Measurements from ENCODE around the gene IDH3B.

The IDH3B gene

DNA sequence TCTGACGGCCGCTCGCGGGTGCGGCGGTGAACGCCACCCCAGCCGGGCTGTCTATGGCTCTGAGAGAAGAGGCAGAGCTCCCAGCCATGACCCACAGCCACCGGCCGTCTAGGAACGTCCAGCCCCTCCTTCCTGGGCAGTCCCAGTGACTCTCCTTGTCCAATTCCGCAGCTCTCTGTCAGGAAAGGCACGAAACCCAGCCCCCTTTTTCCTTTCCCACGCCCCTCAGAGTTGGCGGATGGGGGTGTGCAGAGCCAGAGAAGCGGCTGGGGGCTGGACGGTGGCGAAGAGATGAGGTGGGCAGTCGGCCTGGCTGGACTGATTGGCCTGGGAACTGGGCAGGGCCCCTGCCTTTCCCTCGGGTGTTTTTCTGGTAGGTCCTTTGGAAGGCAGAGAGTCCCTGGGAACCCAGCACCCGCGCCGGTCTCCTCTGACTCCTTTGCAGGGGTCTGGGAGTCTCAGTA lies 30.0 kb upstream of the IDH3B start:
- DNase-seq (ENCODE audit: low spot score) = peak; percentile 46
- in situ Hi-C loops (cut with MboI; ENCODE audit: low sequenced_read_pairs, unreplicated experiment) = no loop called here
- TF ChIP-seq, protein P1, sequence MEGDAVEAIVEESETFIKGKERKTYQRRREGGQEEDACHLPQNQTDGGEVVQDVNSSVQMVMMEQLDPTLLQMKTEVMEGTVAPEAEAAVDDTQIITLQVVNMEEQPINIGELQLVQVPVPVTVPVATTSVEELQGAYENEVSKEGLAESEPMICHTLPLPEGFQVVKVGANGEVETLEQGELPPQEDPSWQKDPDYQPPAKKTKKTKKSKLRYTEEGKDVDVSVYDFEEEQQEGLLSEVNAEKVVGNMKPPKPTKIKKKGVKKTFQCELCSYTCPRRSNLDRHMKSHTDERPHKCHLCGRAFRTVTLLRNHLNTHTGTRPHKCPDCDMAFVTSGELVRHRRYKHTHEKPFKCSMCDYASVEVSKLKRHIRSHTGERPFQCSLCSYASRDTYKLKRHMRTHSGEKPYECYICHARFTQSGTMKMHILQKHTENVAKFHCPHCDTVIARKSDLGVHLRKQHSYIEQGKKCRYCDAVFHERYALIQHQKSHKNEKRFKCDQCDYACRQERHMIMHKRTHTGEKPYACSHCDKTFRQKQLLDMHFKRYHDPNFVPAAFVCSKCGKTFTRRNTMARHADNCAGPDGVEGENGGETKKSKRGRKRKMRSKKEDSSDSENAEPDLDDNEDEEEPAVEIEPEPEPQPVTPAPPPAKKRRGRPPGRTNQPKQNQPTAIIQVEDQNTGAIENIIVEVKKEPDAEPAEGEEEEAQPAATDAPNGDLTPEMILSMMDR (IDR thresholded peaks at IDR 0.05; ENCODE audit: borderline replicate concordance, control extremely low read depth, extremely low read depth, insufficient read depth, missing control alignments) = no peak

DNA sequence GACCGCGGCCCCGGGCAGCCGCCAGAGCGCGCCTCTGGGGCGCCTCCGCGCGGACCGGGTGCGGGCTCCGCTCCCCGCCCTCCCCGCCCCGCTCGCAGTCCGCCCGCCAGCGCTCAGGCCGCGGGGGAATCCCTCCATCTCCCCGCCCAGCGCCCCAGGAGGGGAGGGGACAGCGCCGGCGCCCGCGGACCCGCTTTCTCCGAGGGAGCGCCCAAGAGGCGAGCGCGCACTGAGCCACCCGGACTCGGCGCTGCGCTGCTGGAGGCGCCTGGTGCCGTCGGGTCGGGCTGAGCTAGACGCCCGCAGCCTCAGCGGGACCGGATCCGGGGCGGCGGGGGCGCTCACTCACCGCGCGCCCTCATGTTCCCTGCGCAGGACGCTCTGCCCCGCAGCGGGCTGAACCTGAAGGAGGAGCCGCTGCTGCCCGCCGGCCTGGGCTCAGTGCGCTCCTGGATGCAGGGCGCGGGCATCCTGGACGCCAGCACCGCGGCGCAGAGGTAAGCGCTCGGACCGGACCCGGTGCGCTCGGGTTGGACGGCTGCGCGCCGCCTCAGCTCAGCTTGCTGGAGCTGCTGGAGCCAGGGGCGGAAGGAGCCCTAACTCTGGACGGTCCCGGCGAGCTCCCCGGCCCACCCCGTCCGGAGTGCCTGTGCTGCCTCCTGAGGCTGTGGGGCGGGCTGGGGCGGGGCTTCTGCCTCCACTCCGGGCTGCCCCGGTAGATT lies 29.4 kb upstream of the IDH3B start:
- in situ Hi-C loops (cut with MboI; ENCODE audit: low sequenced_read_pairs, unreplicated experiment) = no loop called here
- TF ChIP-seq, protein P1 (IDR thresholded peaks at IDR 0.05; ENCODE audit: borderline replicate concordance, control extremely low read depth, extremely low read depth, insufficient read depth, missing control alignments) = no peak
- DNase-seq (ENCODE audit: low spot score) = peak; percentile 76

DNA sequence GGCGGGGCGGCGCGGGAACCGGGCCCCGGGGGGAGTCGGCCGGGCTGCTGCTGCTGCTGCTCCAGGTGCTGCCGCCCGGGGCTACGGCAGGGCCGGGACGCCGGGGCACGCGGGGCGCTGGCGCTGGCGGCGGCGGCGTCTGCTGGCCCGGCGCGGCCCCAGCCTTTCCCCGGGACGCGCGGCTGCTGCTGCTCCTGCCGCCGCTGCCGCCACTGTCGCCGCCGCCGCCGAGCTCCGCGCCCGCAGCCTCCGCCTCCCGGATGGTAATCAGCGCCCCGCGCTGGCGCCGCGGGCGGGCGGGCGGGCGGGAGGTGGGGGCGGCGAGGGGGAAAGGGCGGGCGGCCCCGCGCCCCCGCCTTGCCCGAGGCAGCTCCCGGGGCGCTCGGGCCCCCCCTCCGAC lies 28.9 kb upstream of the IDH3B start:
- in situ Hi-C loops (cut with MboI; ENCODE audit: low sequenced_read_pairs, unreplicated experiment) = no loop called here
- TF ChIP-seq, protein P1 (IDR thresholded peaks at IDR 0.05; ENCODE audit: borderline replicate concordance, control extremely low read depth, extremely low read depth, insufficient read depth, missing control alignments) = no peak
- peak; percentile 68 for DNase-seq (ENCODE audit: low spot score)

DNA sequence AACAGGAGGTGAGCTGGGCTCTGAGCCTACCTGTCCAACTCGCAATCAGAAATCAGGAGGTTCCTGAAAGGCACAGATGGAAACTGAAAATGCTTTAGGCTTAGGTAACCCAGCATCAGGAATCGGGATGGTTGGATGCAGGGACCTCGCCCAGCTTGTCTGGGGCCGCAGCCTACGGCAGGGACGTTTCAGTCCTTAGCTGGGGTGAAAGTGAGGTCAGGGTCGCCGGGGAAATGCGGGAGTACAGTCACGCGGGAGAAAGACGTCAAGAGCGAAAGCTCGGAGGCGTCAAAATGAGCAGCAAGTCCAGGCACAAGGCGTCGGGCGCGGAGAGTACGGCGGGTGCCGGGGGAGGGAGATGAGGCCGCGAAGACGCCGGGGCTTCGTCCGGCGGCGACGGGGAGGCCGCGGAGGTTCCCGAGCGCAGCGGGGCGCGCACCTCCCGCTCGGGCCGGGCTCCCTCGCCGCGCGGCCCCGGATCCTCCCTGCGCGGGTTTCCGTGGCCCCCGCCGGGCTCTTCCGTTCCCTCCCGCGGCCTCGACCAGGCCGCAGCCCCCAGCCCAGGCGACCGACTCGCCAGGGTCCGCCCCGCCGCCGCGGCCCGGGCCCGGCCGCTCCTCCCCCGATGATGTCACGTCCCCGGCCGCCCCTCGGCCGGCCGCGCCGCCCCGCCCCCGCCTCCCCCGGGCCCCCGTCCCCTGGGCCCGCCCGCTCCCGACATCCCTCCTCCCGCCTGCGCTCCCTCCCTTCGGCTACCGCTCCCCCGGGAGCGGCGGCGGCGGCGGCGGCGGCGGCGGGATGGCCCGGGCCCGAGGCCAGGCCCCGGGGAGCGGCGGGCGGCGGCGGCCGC lies 28.2 kb upstream of the IDH3B start, which contains the start of gene EBF4:
Gene EBF4, plus strand, starts transcription at position 745 of the 850 bp plus-strand sequence. CDS start 866 bp downstream, outside the sequence.
- in situ Hi-C loops (cut with MboI; ENCODE audit: low sequenced_read_pairs, unreplicated experiment) = no loop called here
- DNase-seq (ENCODE audit: low spot score) = peak; percentile 74
- TF ChIP-seq, protein P1 (IDR thresholded peaks at IDR 0.05; ENCODE audit: borderline replicate concordance, control extremely low read depth, extremely low read depth, insufficient read depth, missing control alignments) = no peak

DNA sequence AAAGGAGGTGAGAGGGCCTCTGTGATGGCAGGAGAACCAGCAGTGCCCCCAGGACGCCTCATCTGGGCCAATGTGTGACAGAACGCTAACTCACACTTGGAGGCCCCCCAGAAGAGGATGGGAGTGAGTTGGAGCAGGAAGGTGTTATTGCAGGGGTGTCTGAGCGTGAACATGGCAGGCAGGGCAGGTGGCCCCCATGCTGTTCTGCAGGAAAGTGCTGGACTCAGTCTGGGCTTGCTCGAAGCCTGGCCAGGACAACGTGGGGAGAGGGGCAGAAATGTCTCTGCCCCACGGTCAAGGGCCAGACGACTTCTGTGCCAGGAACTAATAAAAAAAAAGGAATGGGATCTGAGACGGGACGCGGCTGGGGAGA lies 27.6 kb upstream of the IDH3B start:
- in situ Hi-C loops (cut with MboI; ENCODE audit: low sequenced_read_pairs, unreplicated experiment) = no loop called here
- DNase-seq (ENCODE audit: low spot score) = peak; percentile 28
- TF ChIP-seq, protein P1 (IDR thresholded peaks at IDR 0.05; ENCODE audit: borderline replicate concordance, control extremely low read depth, extremely low read depth, insufficient read depth, missing control alignments) = no peak

DNA sequence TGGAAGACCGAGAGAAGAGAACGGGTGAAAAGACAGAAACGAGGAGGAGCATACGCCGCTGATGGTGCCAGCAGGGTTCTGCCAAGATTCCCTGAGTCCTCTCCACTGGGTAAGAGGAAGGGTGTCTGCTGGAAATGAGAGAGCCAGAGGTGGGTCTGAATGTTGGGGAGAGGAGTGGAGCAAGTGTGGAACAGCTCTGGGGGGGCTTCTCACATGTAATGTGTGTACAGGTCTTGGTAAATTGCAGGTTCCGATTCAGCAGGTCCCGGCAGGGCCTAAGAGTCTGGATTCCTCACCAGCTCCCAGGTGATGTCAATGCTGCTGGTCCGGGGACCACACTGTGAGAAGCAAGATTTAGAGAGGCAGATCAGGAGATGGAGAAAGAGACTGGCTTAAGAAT lies 27.1 kb upstream of the IDH3B start:
- DNase-seq (ENCODE audit: low spot score) = no peak
- TF ChIP-seq, protein P1 (IDR thresholded peaks at IDR 0.05; ENCODE audit: borderline replicate concordance, control extremely low read depth, extremely low read depth, insufficient read depth, missing control alignments) = no peak
- in situ Hi-C loops (cut with MboI; ENCODE audit: low sequenced_read_pairs, unreplicated experiment) = no loop called here

All from GM13976 (cell line).